AG09309 (cell line): ENCODE data around the gene STX17.
"Not testable (repeated sequence)": the region's sequence is repeated elsewhere in the genome, so short reads cannot be mapped to it uniquely, and the experiment has no call there.

Source experiments
- DNase-seq: peaks from one replicate; pipeline ENCODE4 v3.0.0-alpha.2; 2010; ENCODE audit warnings: low read depth
- H3K4me3 ChIP-seq: 2 replicates; pipeline ENCODE4 v1.5.1; 2011; ENCODE audit warnings: mild to moderate bottlenecking, low read depth, low read length, moderate library complexity; ENCODE audit not compliant: control insufficient read depth
- TF ChIP-seq, protein P1 (sequence below): IDR thresholded peaks from 2 replicates; pipeline ENCODE4 v1.5.1; 2011; ENCODE audit warnings: mild to moderate bottlenecking, low read depth, low read length, inconsistent platforms; ENCODE audit not compliant: insufficient read depth, control insufficient read depth; ENCODE audit errors: missing control alignments

STX17 gene

DNA sequence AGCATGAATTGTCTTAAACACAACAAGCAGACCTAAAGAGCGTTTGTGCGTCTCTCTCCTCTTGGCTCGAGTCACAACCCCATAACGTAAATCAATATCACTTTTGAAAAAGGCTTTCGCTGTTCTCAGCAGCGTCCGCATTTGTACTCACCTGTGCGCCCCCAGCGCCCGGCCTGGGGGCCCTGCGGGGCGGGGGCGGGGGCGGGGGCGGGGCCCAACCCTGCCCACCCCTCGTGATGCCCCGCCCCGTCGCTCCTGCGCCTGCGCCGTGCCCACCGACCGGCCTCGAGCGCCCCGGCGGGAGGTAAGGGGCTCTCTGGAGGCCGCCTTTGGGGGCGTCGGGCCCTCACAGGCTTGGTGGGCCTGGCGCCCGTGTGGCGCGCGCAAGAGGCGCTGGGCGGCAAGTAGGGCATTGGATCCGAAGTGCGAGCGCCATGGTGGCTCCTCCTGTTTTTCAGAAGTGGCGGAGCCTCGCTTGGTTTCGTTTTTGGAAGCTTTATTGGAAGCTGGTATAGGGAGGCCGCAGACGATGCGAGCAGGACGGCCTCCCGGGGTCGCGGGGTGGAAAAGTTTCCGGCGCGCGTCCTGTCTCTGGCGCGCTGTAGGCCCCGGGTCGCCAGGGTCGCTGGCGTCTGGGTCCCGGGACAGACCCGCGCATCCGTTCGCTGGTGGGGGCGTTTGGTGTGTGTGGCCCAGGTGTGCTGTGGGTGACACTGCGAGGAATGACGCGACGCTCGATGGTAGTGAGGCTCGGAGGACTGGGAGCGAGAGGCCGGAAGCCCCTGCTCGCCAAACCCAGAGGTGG is at the start of gene STX17:
TSS of gene STX17 (plus strand) at position 252 of the 805 bp plus-strand sequence. CDS start 8,586 bp downstream, outside the sequence.
- DNase-seq: peak; percentile 25
- TF ChIP-seq, protein P1, sequence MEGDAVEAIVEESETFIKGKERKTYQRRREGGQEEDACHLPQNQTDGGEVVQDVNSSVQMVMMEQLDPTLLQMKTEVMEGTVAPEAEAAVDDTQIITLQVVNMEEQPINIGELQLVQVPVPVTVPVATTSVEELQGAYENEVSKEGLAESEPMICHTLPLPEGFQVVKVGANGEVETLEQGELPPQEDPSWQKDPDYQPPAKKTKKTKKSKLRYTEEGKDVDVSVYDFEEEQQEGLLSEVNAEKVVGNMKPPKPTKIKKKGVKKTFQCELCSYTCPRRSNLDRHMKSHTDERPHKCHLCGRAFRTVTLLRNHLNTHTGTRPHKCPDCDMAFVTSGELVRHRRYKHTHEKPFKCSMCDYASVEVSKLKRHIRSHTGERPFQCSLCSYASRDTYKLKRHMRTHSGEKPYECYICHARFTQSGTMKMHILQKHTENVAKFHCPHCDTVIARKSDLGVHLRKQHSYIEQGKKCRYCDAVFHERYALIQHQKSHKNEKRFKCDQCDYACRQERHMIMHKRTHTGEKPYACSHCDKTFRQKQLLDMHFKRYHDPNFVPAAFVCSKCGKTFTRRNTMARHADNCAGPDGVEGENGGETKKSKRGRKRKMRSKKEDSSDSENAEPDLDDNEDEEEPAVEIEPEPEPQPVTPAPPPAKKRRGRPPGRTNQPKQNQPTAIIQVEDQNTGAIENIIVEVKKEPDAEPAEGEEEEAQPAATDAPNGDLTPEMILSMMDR: no peak
- peak within 1 kb of the TSS; percentile 98 for H3K4me3 ChIP-seq

DNA sequence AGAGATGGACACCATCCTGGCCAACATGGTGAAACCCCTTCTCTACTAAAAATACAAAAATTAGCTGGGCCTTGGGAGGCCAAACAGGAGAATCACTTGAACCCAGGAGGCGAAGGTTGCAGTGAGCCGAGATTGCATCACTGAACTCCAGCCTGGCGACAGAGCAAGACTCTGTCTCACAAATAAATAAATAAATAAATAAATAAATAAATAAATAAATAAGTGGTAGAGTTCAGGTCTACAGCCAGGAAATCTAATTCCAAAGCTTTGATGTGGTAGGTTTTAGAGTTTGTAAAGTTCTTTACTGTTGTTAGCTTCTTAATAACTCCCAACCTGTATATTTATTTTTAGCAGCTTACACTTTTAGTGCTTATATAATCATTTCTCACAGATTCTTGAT is 48.9 kb upstream of the STX17 start:
- H3K4me3 ChIP-seq, DNase-seq: not testable (repeated sequence)

DNA sequence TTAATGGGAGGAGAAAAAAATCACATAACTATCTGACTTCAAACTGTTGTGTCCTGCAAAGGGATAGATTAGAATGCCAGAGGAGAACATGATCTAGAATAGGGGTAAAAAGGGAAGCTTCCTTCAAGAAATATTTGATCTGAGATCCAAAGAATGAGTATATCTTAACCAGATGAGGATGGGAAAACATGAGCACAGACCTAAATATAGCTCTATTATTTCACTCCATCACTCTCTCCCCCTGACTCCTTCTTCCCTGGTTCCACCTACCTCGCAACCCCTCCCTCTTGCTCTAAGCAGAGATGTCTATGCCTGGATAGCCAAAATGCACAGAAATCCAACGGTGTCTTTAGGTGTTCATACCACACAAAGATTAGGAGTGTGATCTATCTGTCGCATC is 48.4 kb upstream of the STX17 start:
- TF ChIP-seq, protein P1: no peak
- DNase-seq: no peak

DNA sequence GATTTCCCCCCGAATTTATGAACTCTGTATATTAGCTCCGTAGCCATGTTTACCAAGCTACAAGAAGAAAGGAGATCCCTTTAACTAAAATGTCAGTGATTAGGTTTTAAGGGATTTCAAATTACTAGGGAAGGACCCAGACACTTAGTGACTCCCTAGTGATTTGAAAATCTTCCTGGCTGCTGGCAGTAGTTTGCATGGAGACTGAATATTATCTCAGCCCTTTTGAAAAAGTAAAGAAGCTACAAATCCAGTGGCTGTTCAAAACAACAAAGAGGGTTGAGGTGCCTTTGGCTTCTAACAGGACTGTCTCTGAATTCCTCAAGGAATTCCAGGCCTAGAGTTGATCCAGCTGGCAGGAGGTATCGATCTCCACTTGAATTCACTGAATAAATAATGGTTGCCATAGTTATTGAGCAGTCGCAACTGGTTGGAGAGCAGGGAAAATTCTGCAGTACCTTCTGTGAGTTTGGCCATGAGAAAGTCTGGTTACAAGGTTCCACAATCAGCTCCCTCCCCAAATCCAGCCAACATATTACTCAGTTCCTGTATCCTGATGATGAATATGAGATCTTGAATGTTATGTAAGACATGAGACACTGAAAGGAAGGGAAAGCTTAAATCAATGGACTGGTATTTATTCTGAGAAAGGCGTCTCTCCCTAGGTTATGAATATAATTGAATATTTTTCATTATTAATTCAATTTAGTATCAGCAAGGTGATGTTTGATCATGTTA is 47.0 kb upstream of the STX17 start:
- TF ChIP-seq, protein P1: no peak
- no peak overlapping the region for H3K4me3 ChIP-seq
- peak; percentile 10 for DNase-seq

More for the DNA sequence above, 48.4 kb upstream of the STX17 start:
- H3K4me3 ChIP-seq: no peak overlapping the region

DNA sequence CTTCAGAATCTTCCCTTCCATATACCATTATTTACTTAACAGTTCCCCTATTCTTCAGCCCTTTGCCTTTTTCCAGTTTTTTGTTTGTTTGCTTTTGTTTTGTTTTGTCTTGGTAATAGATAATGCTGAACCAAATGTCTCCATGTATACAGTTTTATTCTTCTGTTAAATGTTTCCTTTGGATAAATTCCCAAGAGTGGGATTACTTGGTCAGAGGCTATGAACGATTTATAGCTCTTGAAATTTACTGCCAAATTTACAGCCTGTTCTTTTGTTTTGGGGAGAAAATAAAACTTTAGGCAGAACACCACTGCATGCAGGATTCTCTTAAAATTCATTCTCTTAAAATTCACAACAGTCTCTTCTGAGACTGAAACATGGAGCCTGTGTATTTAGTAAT is 46.2 kb upstream of the STX17 start:
- TF ChIP-seq, protein P1: no peak
- H3K4me3 ChIP-seq: no peak overlapping the region
- DNase-seq: no peak

DNA sequence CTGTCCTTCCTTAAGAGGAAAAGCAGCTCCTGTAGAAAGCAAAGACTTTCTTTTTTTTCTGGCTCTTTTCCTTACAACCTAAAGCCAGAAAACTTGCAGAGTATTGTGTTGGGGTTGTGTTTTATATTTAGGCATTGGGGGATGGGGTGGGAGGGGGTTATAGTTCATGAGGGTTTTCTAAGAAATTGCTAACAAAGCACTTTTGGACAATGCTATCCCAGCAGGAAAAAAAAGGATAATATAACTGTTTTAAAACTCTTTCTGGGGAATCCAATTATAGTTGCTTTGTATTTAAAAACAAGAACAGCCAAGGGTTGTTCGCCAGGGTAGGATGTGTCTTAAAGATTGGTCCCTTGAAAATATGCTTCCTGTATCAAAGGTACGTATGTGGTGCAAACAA is 42.5 kb upstream of the STX17 start:
- DNase-seq: no peak
- H3K4me3 ChIP-seq: no peak overlapping the region
- TF ChIP-seq, protein P1: no peak

DNA sequence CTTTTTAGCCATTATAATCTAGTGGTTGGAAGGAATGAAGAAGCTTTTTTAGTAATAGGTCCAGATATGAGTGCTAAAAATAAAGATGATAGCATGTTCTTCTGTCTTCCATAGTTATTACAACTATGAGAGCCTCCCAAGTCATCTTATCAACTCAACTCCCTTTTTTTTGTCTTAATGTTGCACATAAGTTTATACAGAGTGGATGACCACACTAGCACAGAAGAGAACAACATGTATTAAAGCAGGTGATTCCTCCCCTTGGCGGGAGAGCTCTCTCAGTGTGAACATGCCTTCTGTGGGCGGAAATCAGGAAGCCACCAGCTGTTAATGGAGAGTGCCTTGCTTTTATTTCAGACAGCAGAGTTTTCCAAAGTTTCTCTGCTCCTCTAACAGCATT is 40.1 kb upstream of the STX17 start:
- TF ChIP-seq, protein P1: no peak
- no peak overlapping the region for H3K4me3 ChIP-seq
- DNase-seq: no peak
